ENCODE measurements around the gene ADCY3.

Gene ADCY3

DNA sequence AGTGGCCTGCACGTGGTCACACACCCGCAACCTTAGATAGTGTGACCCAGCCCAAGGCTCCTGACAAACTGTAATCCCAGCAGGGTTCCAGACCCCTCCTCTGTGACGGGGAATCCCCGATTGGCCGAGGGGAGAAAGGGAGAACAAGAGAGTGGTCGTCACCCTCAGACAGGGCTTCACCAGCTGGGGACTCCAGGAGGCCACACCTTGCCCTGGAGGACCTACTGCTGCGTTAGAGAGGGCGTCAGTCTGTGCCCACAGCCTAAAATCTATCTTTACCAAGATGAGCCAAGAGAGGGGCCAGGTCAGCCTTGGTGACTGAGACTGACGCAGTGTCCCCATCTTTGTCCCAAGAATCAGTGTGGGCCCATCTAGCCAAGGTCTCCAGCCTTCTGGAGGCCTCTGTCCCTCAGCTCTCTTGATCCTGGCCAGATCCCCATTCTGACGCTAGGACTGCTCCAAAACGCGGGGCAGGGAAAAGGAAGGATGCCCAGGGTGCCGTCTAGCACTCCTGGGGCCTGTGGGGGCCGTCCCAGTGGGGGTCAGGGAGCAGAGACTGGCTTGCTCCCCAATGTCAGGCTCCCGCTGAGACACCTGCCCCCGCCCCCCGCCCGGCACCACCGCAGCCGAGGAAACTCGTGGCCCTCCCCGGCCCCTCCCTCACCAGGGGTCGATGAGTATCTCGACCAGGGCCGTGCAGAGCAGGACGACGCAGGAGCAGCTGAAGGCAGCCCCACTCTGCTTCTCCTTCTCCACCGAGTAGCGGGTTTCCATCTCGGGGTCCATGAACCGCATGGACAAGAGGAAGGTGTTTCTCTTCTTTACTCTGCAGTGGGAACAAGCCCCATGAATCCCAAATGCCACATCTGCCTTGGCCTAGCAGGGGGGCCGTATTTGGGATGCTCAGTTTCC, 86.0 kb downstream of the ADCY3 start:
- H3K9me3 Mint-ChIP-seq = no peaks in the 10 kb centered on the region

DNA sequence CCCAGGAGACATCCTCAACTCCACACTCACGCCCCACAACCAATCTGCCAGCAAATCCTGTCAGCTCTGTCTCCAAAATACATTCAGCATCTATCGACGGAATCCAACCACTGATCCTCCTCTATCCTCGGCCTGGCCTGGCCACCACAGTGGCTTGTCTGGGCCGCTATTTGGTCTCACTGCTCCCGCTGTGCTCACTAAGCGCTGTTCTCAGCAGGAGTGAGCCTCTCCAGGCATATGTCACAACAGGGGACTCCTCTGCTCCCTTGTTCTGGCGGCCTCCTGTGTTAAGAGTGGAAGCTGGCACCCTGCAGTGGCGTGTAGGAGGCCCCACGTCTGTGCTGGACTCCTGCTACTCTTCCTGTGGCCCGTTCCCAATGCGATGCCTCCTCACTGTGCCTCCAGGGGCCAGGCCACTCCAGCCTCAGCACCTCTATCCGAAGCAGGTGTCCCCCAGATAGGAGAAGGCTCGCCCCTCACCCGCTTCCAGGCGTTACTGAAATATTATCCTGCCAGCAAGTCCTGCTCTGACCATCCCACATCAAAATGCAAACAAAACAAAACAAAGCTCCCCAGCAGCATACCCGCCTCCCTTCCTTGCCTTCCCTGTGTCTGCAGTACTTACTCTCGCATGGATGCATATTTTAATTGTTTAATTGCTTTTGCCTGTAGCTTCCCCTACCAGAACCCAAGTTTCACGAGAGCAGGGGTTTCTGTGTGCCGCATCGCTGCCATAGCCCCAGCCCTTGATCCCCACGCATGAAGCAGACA, 86.9 kb downstream of the ADCY3 start:
- Mint-ChIP-seq H3K27ac (peak overlapping the region; percentile 48), H3K4me1 (no peaks in the 10 kb centered on the region), H3K9me3 (no peaks in the 10 kb centered on the region), H3K27me3 (no peaks in the 10 kb centered on the region), H3K4me3 (no peak overlapping the region), H3K36me3 (ENCODE audit: low read depth) (peaks cover 27% of the 10 kb centered on the region)
- no peak for DNase-seq
- ATAC-seq = no peak

More for the DNA sequence above, 86.0 kb downstream of the ADCY3 start:
- no peaks in the 10 kb centered on the region for H3K4me1 Mint-ChIP-seq
- no peak overlapping the region for H3K27ac Mint-ChIP-seq
- peaks cover 22% of the 10 kb centered on the region for H3K36me3 Mint-ChIP-seq (ENCODE audit: low read depth)
- ATAC-seq (no peak), DNase-seq (no peak)
- no peak overlapping the region for H3K4me3 Mint-ChIP-seq
- H3K27me3 Mint-ChIP-seq = no peaks in the 10 kb centered on the region

GRCh38 chr2:24832521-24832920, 87.5 kb downstream of the ADCY3 start:
- H3K27ac Mint-ChIP-seq = peak overlapping the region; percentile 48
- H3K4me3 Mint-ChIP-seq = no peak overlapping the region
- no peaks in the 10 kb centered on the region for H3K4me1 Mint-ChIP-seq
- H3K36me3 Mint-ChIP-seq (ENCODE audit: low read depth) = peaks cover 27% of the 10 kb centered on the region
- no peak for DNase-seq
- H3K9me3 Mint-ChIP-seq = no peaks in the 10 kb centered on the region
- no peaks in the 10 kb centered on the region for H3K27me3 Mint-ChIP-seq
- no peak for ATAC-seq

- no peak for ATAC-seq
- H3K27ac Mint-ChIP-seq = no peak overlapping the region
- no peaks in the 10 kb centered on the region for H3K27me3 Mint-ChIP-seq
- no peaks in the 10 kb centered on the region for H3K9me3 Mint-ChIP-seq
- DNase-seq = no peak
- no peak overlapping the region for H3K4me3 Mint-ChIP-seq
- peaks cover 26% of the 10 kb centered on the region for H3K36me3 Mint-ChIP-seq (ENCODE audit: low read depth)
- peaks cover 2% of the 10 kb centered on the region for H3K4me1 Mint-ChIP-seq
Observed at GRCh38 chr2:24832073-24832461, 88.0 kb downstream of the ADCY3 start.

GRCh38 chr2:24831221-24832072, 88.6 kb downstream of the ADCY3 start:
- Mint-ChIP-seq H3K27ac (no peak overlapping the region), H3K36me3 (ENCODE audit: low read depth) (peaks cover 23% of the 10 kb centered on the region), H3K9me3 (no peaks in the 10 kb centered on the region), H3K27me3 (no peaks in the 10 kb centered on the region), H3K4me1 (peaks cover 7% of the 10 kb centered on the region), H3K4me3 (no peak overlapping the region)
- ATAC-seq (no peak), DNase-seq (no peak)

DNA sequence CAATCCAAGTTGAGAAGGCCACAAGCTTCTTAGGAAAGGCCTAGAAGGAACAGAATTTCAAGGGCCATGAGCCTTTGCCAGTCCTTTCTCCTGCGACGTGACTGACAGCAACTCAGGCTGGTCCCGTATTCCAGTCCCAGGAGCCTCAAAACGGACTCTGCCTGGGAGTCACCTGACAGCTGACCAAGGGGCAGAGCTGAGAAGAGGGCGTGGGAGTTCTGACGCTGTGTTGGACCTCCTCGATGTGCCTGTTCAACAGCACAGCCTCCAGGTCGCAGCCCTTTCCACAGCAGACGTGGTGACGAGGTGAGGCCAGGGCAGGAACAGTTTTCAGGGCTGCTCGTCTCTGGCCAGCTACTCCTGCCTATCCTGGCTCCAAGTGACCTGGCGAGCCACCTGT, 89.3 kb downstream of the ADCY3 start:
- H3K27ac Mint-ChIP-seq = no peak overlapping the region
- peaks cover 25% of the 10 kb centered on the region for H3K36me3 Mint-ChIP-seq (ENCODE audit: low read depth)
- H3K4me1 Mint-ChIP-seq = peaks cover 14% of the 10 kb centered on the region

DNA sequence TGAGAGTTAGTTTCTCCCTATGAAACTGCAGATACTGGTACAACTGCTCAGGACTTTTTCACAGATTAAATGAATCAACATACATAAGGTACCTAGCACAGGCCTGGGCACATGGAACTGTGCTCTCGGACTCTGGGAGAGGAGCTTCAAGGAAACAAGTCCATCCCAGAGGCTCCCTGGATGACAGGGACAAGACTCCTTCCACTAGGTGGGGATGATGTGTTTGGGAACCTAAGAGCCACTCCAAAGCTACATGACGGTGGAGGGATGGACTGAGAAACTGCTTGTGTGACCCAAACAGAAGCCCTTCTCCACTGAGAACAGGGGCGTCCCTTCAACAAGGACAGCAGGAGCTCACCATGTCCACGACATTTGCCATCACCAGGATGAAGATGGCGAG, 89.7 kb downstream of the ADCY3 start:
- Mint-ChIP-seq H3K4me1 (peaks cover 15% of the 10 kb centered on the region), H3K36me3 (ENCODE audit: low read depth) (peaks cover 28% of the 10 kb centered on the region), H3K4me3 (no peak overlapping the region), H3K27me3 (no peaks in the 10 kb centered on the region), H3K9me3 (no peaks in the 10 kb centered on the region), H3K27ac (no peak overlapping the region)
- DNase-seq (no peak), ATAC-seq (no peak)

More for the DNA sequence above, 89.3 kb downstream of the ADCY3 start:
- ATAC-seq = no peak
- no peaks in the 10 kb centered on the region for H3K9me3 Mint-ChIP-seq
- H3K27me3 Mint-ChIP-seq = no peaks in the 10 kb centered on the region
- H3K4me3 Mint-ChIP-seq = no peak overlapping the region
- DNase-seq = no peak

- H3K4me3 Mint-ChIP-seq = no peak overlapping the region
- DNase-seq (no peak), ATAC-seq (no peak)
- no peak overlapping the region for H3K27ac Mint-ChIP-seq
- H3K36me3 Mint-ChIP-seq (ENCODE audit: low read depth) = peaks cover 35% of the 10 kb centered on the region
- H3K9me3 Mint-ChIP-seq = no peaks in the 10 kb centered on the region
- H3K27me3 Mint-ChIP-seq = no peaks in the 10 kb centered on the region
- peaks cover 22% of the 10 kb centered on the region for H3K4me1 Mint-ChIP-seq
Observed at GRCh38 chr2:24828238-24828996, 91.6 kb downstream of the ADCY3 start.

GRCh38 chr2:24827321-24828237, 92.5 kb downstream of the ADCY3 start:
- Mint-ChIP-seq H3K27me3 (no peaks in the 10 kb centered on the region), H3K27ac (peak overlapping the region; percentile 31), H3K4me1 (peaks cover 22% of the 10 kb centered on the region), H3K9me3 (no peaks in the 10 kb centered on the region), H3K36me3 (ENCODE audit: low read depth) (peaks cover 34% of the 10 kb centered on the region), H3K4me3 (no peak overlapping the region)
- DNase-seq (peak; percentile 71), ATAC-seq (peak; percentile 84)

- no peak for ATAC-seq
- Mint-ChIP-seq H3K36me3 (ENCODE audit: low read depth) (peaks cover 42% of the 10 kb centered on the region), H3K27me3 (no peaks in the 10 kb centered on the region), H3K9me3 (no peaks in the 10 kb centered on the region), H3K27ac (no peak overlapping the region), H3K4me3 (no peak overlapping the region), H3K4me1 (peaks cover 22% of the 10 kb centered on the region)
- DNase-seq = no peak
Observed at GRCh38 chr2:24826773-24827145, 93.3 kb downstream of the ADCY3 start.

DNA sequence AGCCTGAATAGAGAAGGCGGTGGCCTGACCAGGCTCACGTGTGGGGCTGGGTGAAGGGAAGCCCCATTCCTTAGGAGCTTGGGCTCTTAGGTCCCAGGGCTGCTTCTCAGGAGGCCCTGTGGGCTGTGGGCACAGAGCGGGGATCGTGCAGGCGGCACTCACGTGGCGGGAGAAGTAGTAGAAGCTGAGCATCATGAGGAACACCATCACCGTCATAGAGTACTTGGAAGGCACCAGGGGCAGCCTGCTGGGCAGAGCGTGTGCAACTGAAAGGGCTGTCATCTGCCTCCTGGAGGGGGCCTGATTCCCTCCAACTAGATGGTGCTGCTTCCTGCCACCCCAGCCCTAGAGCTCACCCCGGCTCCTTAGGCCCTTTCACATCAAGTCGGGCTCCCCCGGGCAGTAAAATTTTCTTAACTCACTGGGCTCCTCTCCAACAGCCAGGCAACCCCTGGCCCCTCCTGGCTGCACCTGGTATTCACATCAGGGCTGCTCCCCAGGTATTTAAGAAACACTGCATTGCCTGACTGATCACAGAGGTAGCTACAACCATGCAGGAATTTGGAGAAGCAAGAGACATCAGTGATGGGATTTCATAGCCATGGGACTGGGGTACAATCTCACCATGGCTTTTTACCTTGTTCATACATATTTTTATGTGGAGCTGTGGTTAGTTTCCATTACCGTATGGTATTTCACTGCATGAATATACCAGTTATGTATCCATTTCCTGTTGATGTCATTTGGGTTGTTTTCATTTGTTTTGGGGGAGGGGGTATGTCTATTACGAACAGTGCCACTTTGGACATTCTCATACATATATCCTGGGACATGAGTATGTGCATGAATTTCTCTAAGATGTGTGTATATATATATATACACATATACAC, 93.9 kb downstream of the ADCY3 start:
- DNase-seq (no peak), ATAC-seq (peak; percentile 25)
- Mint-ChIP-seq H3K4me3 (no peak overlapping the region), H3K36me3 (ENCODE audit: low read depth) (peaks cover 46% of the 10 kb centered on the region), H3K27ac (peak overlapping the region; percentile 45), H3K27me3 (no peaks in the 10 kb centered on the region), H3K4me1 (peaks cover 22% of the 10 kb centered on the region), H3K9me3 (no peaks in the 10 kb centered on the region)
